IMR-90 (cell line): ENCODE data around the gene CKAP2L. TPM values are rescaled to one million over a fixed set of nuclear protein-coding genes. Genes with fewer than 3 reads are reported as not detected.

Source experiments
- ATAC-seq: fragments of 200-7000 bp; cut with Tn5 transposase; 2 replicates; pipeline ENCODE4 v1.9.1; 2020; ENCODE audit warnings: low read depth, mild to moderate bottlenecking, moderate library complexity
- BruUV-seq: library from RNA; stranded (reverse); fragments of 400-500 nt; replicated peaks from 2 replicates; lab custom pipeline; 2021; lab: Mats Ljungman, UMichigan
- CTCF ChIA-PET: fragments of 300-600 bp; formaldehyde crosslinking; extraction: SDS; loops from one replicate; lab custom pipeline; 2021; ENCODE audit warnings: antibody characterized with exemption; lab: Yijun Ruan, JAX
- POLR2A ChIA-PET: fragments of 300-600 bp; sonication (Branson Sonifier 250); formaldehyde crosslinking; loops from one replicate; lab custom pipeline; 2022; ENCODE audit warnings: antibody characterized with exemption; ENCODE audit not compliant: unreplicated experiment; lab: Charles Lee
- DNase-seq: peaks from one replicate; pipeline ENCODE4 v3.0.0; 2013
- H2AFZ ChIP-seq: replicated peaks from 2 replicates; pipeline ENCODE3; 2013; ENCODE audit warnings: low read length, mild to moderate bottlenecking; ENCODE audit not compliant: poor library complexity
- H2AK5ac ChIP-seq: 2 replicates; pipeline ENCODE4 v1.6.1; 2013; ENCODE audit warnings: low read depth, low read length, inconsistent platforms
- H2AK9ac ChIP-seq: replicated peaks from 2 replicates; pipeline ENCODE3; 2013; ENCODE audit warnings: mild to moderate bottlenecking, low read depth, low read length, moderate library complexity; ENCODE audit not compliant: poor library complexity
- H2BK120ac ChIP-seq: 2 replicates; pipeline ENCODE4 v1.6.1; 2013; ENCODE audit warnings: low read depth, low read length, inconsistent platforms
- H2BK15ac ChIP-seq: 3 replicates; pipeline ENCODE4 v1.6.1; 2013; ENCODE audit warnings: low read depth, low read length, inconsistent platforms
- H2BK20ac ChIP-seq: 2 replicates; pipeline ENCODE4 v1.6.1; 2013; ENCODE audit warnings: low read depth, mild to moderate bottlenecking, inconsistent platforms, low read length, moderate library complexity
- H2BK5ac ChIP-seq: 2 replicates; pipeline ENCODE4 v1.6.1; 2013; ENCODE audit warnings: mild to moderate bottlenecking, low read depth, low read length, inconsistent platforms; ENCODE audit not compliant: poor library complexity, severe bottlenecking
- H3K14ac ChIP-seq: replicated peaks from 2 replicates; pipeline ENCODE4 v1.6.1; 2013; ENCODE audit warnings: low read depth, low read length, inconsistent platforms
- H3K18ac ChIP-seq: 2 replicates; pipeline ENCODE4 v1.6.1; 2013; ENCODE audit warnings: low read depth, low read length, control low read depth
- H3K23ac ChIP-seq: 2 replicates; pipeline ENCODE4 v1.6.1; 2013; ENCODE audit warnings: low read depth, low read length, inconsistent platforms
- H3K27ac ChIP-seq: 2 replicates; pipeline ENCODE4 v1.5.1; 2013; ENCODE audit warnings: mild to moderate bottlenecking, control low read depth, low read length; ENCODE audit not compliant: insufficient read depth
- H3K27me3 ChIP-seq: 2 replicates; pipeline ENCODE4 v1.6.1; 2013; ENCODE audit warnings: low read length; ENCODE audit not compliant: control insufficient read depth, insufficient read depth
- H3K36me3 ChIP-seq: 2 replicates; pipeline ENCODE4 v1.6.1; 2013; ENCODE audit warnings: low read length, mixed read lengths; ENCODE audit not compliant: control insufficient read depth, insufficient read depth
- H3K4ac ChIP-seq: 2 replicates; pipeline ENCODE4 v1.6.1; 2013; ENCODE audit warnings: low read depth, low read length, inconsistent platforms
- H3K4me1 ChIP-seq: 2 replicates; pipeline ENCODE4 v1.6.1; 2013; ENCODE audit warnings: low read length, mixed read lengths; ENCODE audit not compliant: control insufficient read depth, insufficient read depth
- H3K4me2 ChIP-seq: 2 replicates; pipeline ENCODE4 v1.6.1; 2013; ENCODE audit warnings: low read depth, mild to moderate bottlenecking, control low read depth, low read length, moderate library complexity
- H3K4me3 ChIP-seq: 2 replicates; pipeline ENCODE4 v1.5.1; 2013; ENCODE audit warnings: low read depth, mild to moderate bottlenecking, control low read depth, low read length, moderate library complexity; ENCODE audit not compliant: insufficient read depth
- H3K56ac ChIP-seq: 2 replicates; pipeline ENCODE4 v1.6.1; 2013; ENCODE audit warnings: low read length, inconsistent platforms; ENCODE audit not compliant: insufficient read depth; ENCODE audit errors: extremely low read depth
- H3K79me1 ChIP-seq, 2 experiments: 2 replicates each; pipeline ENCODE4 v1.6.1; 2013; ENCODE audit warnings: low read length in 2 of 2, inconsistent platforms in 1 of 2, low read depth in 1 of 2
- H3K9ac ChIP-seq: 2 replicates; pipeline ENCODE4 v1.6.1; 2013; ENCODE audit warnings: low read depth, low read length, control low read depth
- H3K9me1 ChIP-seq: 2 replicates; pipeline ENCODE4 v1.6.1; 2013; ENCODE audit warnings: low read length, inconsistent platforms; ENCODE audit not compliant: insufficient read depth
- H3K9me3 ChIP-seq: 2 replicates; pipeline ENCODE4 v1.6.1; 2013; ENCODE audit warnings: low read length; ENCODE audit not compliant: control insufficient read depth, insufficient read depth
- H4K20me1 ChIP-seq: 2 replicates; pipeline ENCODE4 v1.6.1; 2013; ENCODE audit warnings: low read length, inconsistent platforms; ENCODE audit not compliant: insufficient read depth
- H4K5ac ChIP-seq: 2 replicates; pipeline ENCODE4 v1.6.1; 2013; ENCODE audit warnings: mild to moderate bottlenecking, low read depth, low read length, control low read depth
- H4K8ac ChIP-seq, 2 experiments: 2 replicates each; pipeline ENCODE4 v1.6.1; 2013; ENCODE audit warnings: low read depth in 2 of 2, low read length in 2 of 2, control low read depth in 1 of 2, inconsistent platforms in 1 of 2
- H4K91ac ChIP-seq: 2 replicates; pipeline ENCODE4 v1.6.1; 2013; ENCODE audit warnings: low read depth, low read length, inconsistent platforms; ENCODE audit not compliant: insufficient read depth
- BHLHE40 ChIP-seq: fragments of 150-350 bp; IDR thresholded peaks from 2 replicates; pipeline ENCODE4 v1.6.1; 2016; ENCODE audit warnings: mild to moderate bottlenecking, low read depth, low read length
- CHD1 ChIP-seq: IDR thresholded peaks from 2 replicates; pipeline ENCODE4 v1.6.1; 2012; ENCODE audit warnings: low read depth, low read length, improper control_type of control experiment
- FOS ChIP-seq: fragments of 150-350 bp; IDR thresholded peaks from 2 replicates; pipeline ENCODE4 v1.6.1; 2016; ENCODE audit warnings: low read depth, low read length
- MAFK ChIP-seq: IDR thresholded peaks from 2 replicates; pipeline ENCODE4 v1.6.1; 2012; ENCODE audit warnings: low read depth, low read length, improper control_type of control experiment
- MAZ ChIP-seq: IDR thresholded peaks from 2 replicates; pipeline ENCODE4 v1.6.1; 2012; ENCODE audit warnings: low read depth, mild to moderate bottlenecking, low read length, improper control_type of control experiment, moderate library complexity, borderline replicate concordance
- MXI1 ChIP-seq: IDR thresholded peaks from 2 replicates; pipeline ENCODE4 v1.6.1; 2012; ENCODE audit warnings: low read depth, mild to moderate bottlenecking, low read length, moderate library complexity, borderline replicate concordance
- POLR2A ChIP-seq: IDR thresholded peaks from 2 replicates; pipeline ENCODE4 v1.6.1; 2012; ENCODE audit warnings: mild to moderate bottlenecking, low read depth, low read length
- RAD21 ChIP-seq: IDR thresholded peaks from 2 replicates; pipeline ENCODE4 v1.6.1; 2012; ENCODE audit warnings: low read length, improper control_type of control experiment
- RCOR1 ChIP-seq: IDR thresholded peaks from 2 replicates; pipeline ENCODE4 v1.6.1; 2012; ENCODE audit warnings: mild to moderate bottlenecking, low read length, improper control_type of control experiment; ENCODE audit not compliant: insufficient replicate concordance
- USF2 ChIP-seq: fragments of 150-350 bp; IDR thresholded peaks from 2 replicates; pipeline ENCODE4 v1.6.1; 2017; ENCODE audit warnings: mild to moderate bottlenecking, antibody characterized with exemption, low read length, low read depth
- WGBS, 2 experiments: methylation state at CpG; one replicate each; pipeline versions ENCODE4 v1.1.5 to v1.1.7; 2013; ENCODE audit warnings: missing lambda C conversion rate in 2 of 2; ENCODE audit not compliant: insufficient read length in 1 of 2; ENCODE audit errors: extremely low coverage in 2 of 2; 5-methylcytosine and 5-hydroxymethylcytosine counted together
- dilution Hi-C: fragments of 300-500 bp; cut with HindIII; formaldehyde crosslinking; loops from one replicate; pipeline ENCODE4 v1.14.3; 2018; ENCODE audit warnings: low sequenced_read_pairs; ENCODE audit not compliant: unreplicated experiment
- in situ Hi-C: fragments of 300-500 bp; cut with MboI; formaldehyde crosslinking; loops from 3 replicates; pipeline ENCODE4 v1.14.3; 2019; ENCODE audit warnings: low sequenced_read_pairs, inconsistent platforms, mixed read lengths
- intact Hi-C: fragments of 100-400 bp; cut with micrococcal nuclease; formaldehyde crosslinking; loops from 2 replicates; pipeline ENCODE4 v1.10.0; 2022
- polyA plus RNA-seq, 3 experiments: library from polyadenylated mRNA; depleted of rRNA; stranded (reverse); fragments of >200 nt; gene quantifications; 2 replicates each; pipeline ENCODE4 v1.2.3, GENCODE V29; 2012; ENCODE audit warnings: low replicate concordance in 1 of 3
- total RNA-seq: library from RNA; depleted of rRNA; stranded (reverse); fragments of >200 nt; gene quantifications from 2 replicates; pipeline ENCODE4 v1.2.3, GENCODE V29; 2012

Gene CKAP2L
- total and polyA plus RNA-seq, 2 of the 4 experiments (the other 2 are of a cell fraction), result 6.4 to 9.9 TPM

GRCh38 chr2:112767693-112768330, 3.4 kb upstream of the CKAP2L start:
- in situ Hi-C loops (no loop called here), intact Hi-C loops (no loop called here), dilution Hi-C loops (no loop called here)
- Histone ChIP-seq H3K36me3 (no peaks in the 10 kb centered on the region), H3K27me3 (no peaks in the 10 kb centered on the region), H4K5ac (peak overlapping the region; percentile 35; the same call in 1 of the 2 replicates), H3K14ac (no peak overlapping the region), H2AK5ac (no peak overlapping the region), H3K9me1 (peaks cover 2% of the 10 kb centered on the region; the same call in 1 of the 2 replicates), H2BK5ac (no peak overlapping the region), H3K9ac (no peak overlapping the region), H3K9me3 (0 out of 2 replicates have a peak, but pooled peaks cover 2% of the 10 kb centered on the region), H3K79me1 (peaks cover 5 to 39% of the 10 kb centered on the region in 2 experiments; a peak in 3 of 4 replicates), H3K27ac (no peak overlapping the region), H3K56ac (no peak overlapping the region), H4K8ac (peak overlapping the region in 1 of 2 experiments; percentile 31; a peak in 1 of 4 replicates), H3K4me3 (no peak overlapping the region), H2AK9ac (no peak overlapping the region), H3K4me1 (no peaks in the 10 kb centered on the region; the same call in 1 of the 2 replicates), H2BK15ac (no peak overlapping the region), H2AFZ (peak overlapping the region; percentile 40), H3K4ac (peak overlapping the region; percentile 54; the same call in 1 of the 2 replicates), H2BK20ac (peak overlapping the region; percentile 33), H4K91ac (peak overlapping the region; percentile 49; the same call in 1 of the 2 replicates), H4K20me1 (no peaks in the 10 kb centered on the region), H3K4me2 (peak overlapping the region; percentile 64; the same call in 1 of the 2 replicates), H2BK120ac (peak overlapping the region; percentile 46), H3K23ac (0 out of 2 replicates have a peak overlapping the region, but pooled peaks have one; percentile 2), H3K18ac (peak overlapping the region; percentile 9; the same call in 1 of the 2 replicates)
- no TSS peak for BruUV-seq
- ATAC-seq (no peak), DNase-seq (no peak)
- TF ChIP-seq BHLHE40 (no peak), MAFK (no peak), MAZ (no peak), POLR2A (no peak), MXI1 (no peak), USF2 (no peak), RCOR1 (no peak), RAD21 (no peak), FOS (no peak), CHD1 (no peak)
- ChIA-PET POLR2A (no interaction called here), CTCF (interaction anchor here (1.7 kb wide), 1 partner anchor 174 kb away, joined by 10 read pairs; no protein-coding TSS in a partner anchor)
- no CpG with 5 or more reads among the region's 6 CpGs for WGBS, 2 experiments
